ENCODE measurements around the gene SLC16A14.

Gene SLC16A14

DNA sequence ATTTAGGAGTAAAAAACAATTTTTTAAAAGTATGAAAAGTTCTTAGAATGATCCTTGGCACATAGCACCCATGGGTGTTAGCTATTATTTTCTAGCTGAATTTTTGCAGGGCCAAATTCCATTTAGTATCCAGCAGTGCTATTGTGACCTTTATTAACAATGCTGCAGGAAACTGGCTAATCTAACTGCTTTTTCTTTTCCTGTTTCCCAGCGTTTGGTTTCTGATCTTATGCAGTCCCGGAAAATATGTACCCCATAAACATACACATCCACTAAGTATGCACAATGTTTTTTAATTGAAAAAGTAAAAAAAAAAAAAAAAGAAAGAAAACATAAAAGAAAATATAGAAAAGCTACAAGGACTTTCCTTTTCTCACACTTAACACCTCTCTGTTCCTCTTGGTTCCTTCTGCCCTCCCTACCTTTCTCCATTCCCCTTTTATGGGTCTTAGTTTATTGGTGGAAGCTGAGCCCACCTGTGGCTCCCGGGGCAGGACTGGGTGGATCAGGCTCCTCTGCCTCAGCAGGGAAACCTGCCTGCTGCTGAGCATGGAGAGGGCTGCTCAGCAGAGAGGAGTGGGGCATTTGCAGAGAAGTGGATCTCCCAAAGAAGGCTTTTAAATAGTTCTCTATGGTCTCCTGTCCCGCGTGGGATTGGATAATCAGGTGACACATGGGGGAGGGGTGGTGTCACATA lies 9.3 kb upstream of the SLC16A14 start:
- no peak overlapping the region for H3K4me3 ChIP-seq (replicated peaks in 1 of 2; ENCODE audit: low read depth in 2 of 2, low read length in 2 of 2)
- peak in 1 of 2 donors; percentile 10 for DNase-seq (ENCODE audit: low read depth in 2 of 2)
- TF ChIP-seq, protein P1, sequence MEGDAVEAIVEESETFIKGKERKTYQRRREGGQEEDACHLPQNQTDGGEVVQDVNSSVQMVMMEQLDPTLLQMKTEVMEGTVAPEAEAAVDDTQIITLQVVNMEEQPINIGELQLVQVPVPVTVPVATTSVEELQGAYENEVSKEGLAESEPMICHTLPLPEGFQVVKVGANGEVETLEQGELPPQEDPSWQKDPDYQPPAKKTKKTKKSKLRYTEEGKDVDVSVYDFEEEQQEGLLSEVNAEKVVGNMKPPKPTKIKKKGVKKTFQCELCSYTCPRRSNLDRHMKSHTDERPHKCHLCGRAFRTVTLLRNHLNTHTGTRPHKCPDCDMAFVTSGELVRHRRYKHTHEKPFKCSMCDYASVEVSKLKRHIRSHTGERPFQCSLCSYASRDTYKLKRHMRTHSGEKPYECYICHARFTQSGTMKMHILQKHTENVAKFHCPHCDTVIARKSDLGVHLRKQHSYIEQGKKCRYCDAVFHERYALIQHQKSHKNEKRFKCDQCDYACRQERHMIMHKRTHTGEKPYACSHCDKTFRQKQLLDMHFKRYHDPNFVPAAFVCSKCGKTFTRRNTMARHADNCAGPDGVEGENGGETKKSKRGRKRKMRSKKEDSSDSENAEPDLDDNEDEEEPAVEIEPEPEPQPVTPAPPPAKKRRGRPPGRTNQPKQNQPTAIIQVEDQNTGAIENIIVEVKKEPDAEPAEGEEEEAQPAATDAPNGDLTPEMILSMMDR (IDR thresholded peaks at IDR 0.05; ENCODE audit: low read depth, low read length), result no peak

DNA sequence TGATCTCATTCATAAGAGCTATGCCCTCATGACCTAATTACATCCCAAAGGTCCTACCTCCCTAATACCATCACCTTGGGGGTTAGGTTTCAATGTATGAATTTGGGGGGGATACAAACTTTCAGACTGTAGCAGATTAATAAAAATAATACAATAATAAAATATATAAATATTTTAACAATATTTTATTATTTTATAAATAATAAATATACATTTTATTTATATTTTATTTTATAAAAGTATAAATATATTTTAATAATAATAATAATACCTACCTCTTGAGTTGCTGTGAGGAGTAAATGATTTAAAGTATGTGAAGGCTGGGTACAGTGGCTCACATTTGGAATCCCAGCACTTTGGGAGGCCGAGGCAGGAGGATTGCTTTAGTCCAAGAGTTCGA lies 8.1 kb upstream of the SLC16A14 start:
- TF ChIP-seq, protein P1 (IDR thresholded peaks at IDR 0.05; ENCODE audit: low read depth, low read length), result no peak
- no peak overlapping the region for H3K4me3 ChIP-seq (replicated peaks in 1 of 2; ENCODE audit: low read depth in 2 of 2, low read length in 2 of 2)
- no peak for DNase-seq (ENCODE audit: low read depth in 2 of 2)

DNA sequence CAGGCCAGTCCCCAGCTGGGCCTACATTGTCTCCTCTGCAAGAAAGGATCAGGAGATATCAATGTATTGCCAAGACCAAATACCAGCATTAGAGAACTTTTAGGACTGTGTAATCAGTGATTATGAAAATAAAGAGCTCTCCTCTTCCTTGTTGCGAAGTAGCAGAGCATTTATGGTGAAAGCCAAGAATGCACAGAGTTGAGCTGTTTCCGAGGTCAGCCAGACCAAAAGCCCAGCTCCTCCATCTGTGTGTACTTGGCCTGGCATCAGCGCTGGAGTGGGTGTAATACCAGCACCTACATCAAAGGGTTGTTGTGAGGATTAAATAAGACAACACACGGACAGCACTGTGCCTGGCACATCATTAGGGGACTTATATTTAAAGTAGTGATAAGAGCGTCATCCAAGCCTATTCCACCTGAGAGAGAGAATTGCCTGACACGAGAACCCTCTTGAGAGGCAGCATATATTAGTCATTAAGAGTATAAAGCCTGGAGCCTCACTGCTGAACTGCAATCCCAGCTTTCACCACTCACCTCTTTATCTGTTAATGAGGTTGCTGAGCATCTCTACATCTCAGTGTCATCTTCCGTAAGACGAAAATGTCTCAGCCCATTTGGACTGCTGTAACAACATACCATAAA lies 7.4 kb upstream of the SLC16A14 start:
- no peak overlapping the region for H3K4me3 ChIP-seq (replicated peaks in 1 of 2; ENCODE audit: low read depth in 2 of 2, low read length in 2 of 2)
- TF ChIP-seq, protein P1 (IDR thresholded peaks at IDR 0.05; ENCODE audit: low read depth, low read length), result no peak
- DNase-seq (ENCODE audit: low read depth in 2 of 2), result peak in 1 of 2 donors; percentile 10

DNA sequence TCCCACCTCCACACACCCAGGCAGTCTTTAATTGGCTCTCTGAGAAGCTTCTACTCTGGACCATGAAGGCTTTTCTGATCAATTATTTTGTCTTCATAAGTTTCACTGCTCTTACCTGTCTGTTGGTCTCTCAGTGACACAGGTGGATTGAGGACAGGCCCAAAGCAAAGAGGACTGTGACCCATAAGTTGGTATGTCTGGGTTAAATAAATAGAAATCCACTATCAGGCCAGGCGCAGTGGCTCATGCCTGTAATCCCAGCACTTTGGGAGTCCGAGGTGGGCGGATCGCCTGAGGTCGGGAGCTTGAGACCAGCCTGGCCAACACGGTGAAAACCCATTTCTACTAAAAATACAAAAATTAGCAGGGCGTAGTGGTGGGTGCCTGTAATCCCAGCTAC lies 2.7 kb upstream of the SLC16A14 start:
- no peak overlapping the region for H3K4me3 ChIP-seq (replicated peaks in 1 of 2; ENCODE audit: low read depth in 2 of 2, low read length in 2 of 2)
- TF ChIP-seq, protein P1 (IDR thresholded peaks at IDR 0.05; ENCODE audit: low read depth, low read length), result no peak
- no peak for DNase-seq (ENCODE audit: low read depth in 2 of 2)

DNA sequence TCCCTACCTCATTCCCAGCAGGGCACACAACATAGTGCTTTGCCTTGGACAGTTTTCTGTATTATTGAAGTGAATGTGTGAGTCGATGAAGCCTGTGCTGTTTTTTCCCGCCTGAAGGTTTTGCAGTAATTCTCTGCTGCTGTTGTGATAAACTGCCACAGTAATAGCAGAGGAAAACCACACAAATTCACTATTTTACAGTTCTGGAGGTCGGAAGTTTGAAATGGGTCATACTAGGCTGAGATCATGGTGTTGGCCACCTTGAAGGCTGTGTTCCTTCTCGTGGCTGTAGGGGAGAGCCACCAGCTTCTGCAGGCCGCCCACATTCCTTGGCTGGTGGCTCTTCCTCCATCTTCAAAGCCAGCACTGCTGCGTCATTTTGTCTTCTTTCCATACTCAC lies 678 bp upstream of the SLC16A14 start:
- TF ChIP-seq, protein P1 (IDR thresholded peaks at IDR 0.05; ENCODE audit: low read depth, low read length), result no peak
- H3K4me3 ChIP-seq (replicated peaks in 1 of 2; ENCODE audit: low read depth in 2 of 2, low read length in 2 of 2), result no peak overlapping the region
- DNase-seq (ENCODE audit: low read depth in 2 of 2), result no peak

DNA sequence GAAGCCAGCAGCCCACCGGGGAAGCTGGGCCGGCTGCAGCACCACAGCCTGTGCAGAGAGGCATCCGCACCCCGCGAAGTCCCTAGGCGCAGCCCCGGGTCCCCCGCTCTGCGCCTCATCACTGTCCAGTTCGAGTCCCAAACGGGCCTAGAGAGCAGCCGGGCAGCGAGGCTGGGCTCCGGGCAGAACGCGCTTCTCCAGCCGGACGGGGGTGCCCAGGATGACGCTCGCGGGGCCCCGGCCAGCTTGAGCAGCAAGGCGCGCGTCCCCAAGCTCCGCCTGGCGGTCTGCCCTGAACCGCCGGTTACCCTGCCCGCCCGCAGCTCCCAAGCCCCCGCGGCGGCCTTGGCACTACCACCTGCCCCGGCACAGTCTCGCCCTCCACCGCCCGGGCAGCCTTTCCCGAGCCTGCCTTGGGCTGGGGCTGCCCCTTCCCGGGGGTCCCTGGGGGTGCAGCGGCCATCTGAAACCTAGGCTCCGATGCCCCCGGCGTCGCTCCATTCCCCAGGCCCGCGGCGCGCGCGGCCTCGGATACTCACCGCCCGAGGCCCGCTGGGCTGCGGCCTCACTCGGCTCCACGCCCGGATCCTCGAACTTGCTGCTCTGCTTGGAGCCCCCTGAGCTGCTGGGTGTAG lies 591 bp downstream of the SLC16A14 start:
- TF ChIP-seq, protein P1 (IDR thresholded peaks at IDR 0.05; ENCODE audit: low read depth, low read length), result no peak
- peak; percentile 18 to 28 for DNase-seq (ENCODE audit: low read depth in 2 of 2)
- peak overlapping the region; percentile 44 to 50 for H3K4me3 ChIP-seq (replicated peaks in 1 of 2; ENCODE audit: low read depth in 2 of 2, low read length in 2 of 2)
